Stimulated activated effector memory CD8-positive, alpha-beta T cell treated with anti-CD3 and anti-CD28 coated beads, Interleukin-12 subunit alpha, Interleukin-12 subunit beta, amount 100 ng/mL, for 72 hours (primary cell): Measurements from ENCODE around the gene ADAMTS16.

Experiments
- ATAC-seq: fragments of 150-1000 bp; cut with Tn5 transposase; 2 replicates; pipeline ENCODE4 v1.10.0; 2021
- DNase-seq, 2 donors: peaks; one replicate each; pipeline ENCODE4 v3.0.0; 2021 to 2022; ENCODE audit warnings: low spot score in 2 of 2
- H3K27ac Mint-ChIP-seq: one replicate; pipeline ENCODE4 v1.8.0; 2022; ENCODE audit warnings: mild to moderate bottlenecking, mixed read lengths
- H3K36me3 Mint-ChIP-seq: one replicate; pipeline ENCODE4 v1.8.0; 2022; ENCODE audit warnings: mild to moderate bottlenecking, mixed read lengths
- H3K4me1 Mint-ChIP-seq: one replicate; pipeline ENCODE4 v1.8.0; 2022; ENCODE audit warnings: mixed read lengths
- H3K4me3 Mint-ChIP-seq: one replicate; pipeline ENCODE4 v1.8.0; 2022; ENCODE audit warnings: mild to moderate bottlenecking, mixed read lengths
- H3K9me3 Mint-ChIP-seq: one replicate; pipeline ENCODE4 v1.8.0; 2022; ENCODE audit warnings: mixed read lengths

The ADAMTS16 gene

GRCh38 chr5:5273398-5273797 is 133.3 kb downstream of the ADAMTS16 start:
- peaks cover 3% of the 10 kb centered on the region for H3K9me3 Mint-ChIP-seq
- no peak overlapping the region for H3K27ac Mint-ChIP-seq
- no peaks in the 10 kb centered on the region for H3K36me3 Mint-ChIP-seq
- ATAC-seq, result no peak
- H3K4me1 Mint-ChIP-seq, result no peaks in the 10 kb centered on the region
- no peak for DNase-seq
- H3K4me3 Mint-ChIP-seq, result no peak overlapping the region

GRCh38 chr5:5273976-5274375 is 133.8 kb downstream of the ADAMTS16 start:
- DNase-seq (no peak), ATAC-seq (no peak)
- H3K36me3 Mint-ChIP-seq, result no peaks in the 10 kb centered on the region
- no peak overlapping the region for H3K4me3 Mint-ChIP-seq
- peaks cover 3% of the 10 kb centered on the region for H3K9me3 Mint-ChIP-seq
- no peak overlapping the region for H3K27ac Mint-ChIP-seq
- H3K4me1 Mint-ChIP-seq, result no peaks in the 10 kb centered on the region

GRCh38 chr5:5275211-5275610 is 135.1 kb downstream of the ADAMTS16 start:
- DNase-seq (no peak), ATAC-seq (no peak)
- no peak overlapping the region for H3K4me3 Mint-ChIP-seq
- H3K9me3 Mint-ChIP-seq, result peaks cover 6% of the 10 kb centered on the region
- no peaks in the 10 kb centered on the region for H3K36me3 Mint-ChIP-seq
- no peak overlapping the region for H3K27ac Mint-ChIP-seq
- no peaks in the 10 kb centered on the region for H3K4me1 Mint-ChIP-seq

DNA sequence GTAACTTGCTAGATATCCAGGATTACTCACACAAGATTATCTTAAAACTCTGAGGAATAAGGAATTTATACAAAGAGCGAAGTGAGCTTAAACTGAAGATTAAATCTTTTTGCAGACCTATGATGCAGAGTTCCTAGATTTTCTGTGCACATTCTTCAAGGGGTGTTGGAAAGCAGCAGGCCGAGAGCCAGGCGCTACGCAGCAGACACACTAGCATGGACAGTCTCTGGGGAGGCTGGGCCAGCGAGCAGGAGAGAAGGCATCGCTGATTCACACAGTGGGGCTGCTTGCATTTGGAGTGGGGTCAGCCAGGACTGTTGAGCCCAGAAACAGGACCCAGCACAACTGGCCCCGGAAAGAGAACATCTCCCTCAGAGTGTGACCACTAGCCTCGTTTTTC is 136.3 kb downstream of the ADAMTS16 start:
- DNase-seq, result no peak
- H3K27ac Mint-ChIP-seq, result no peak overlapping the region
- H3K4me3 Mint-ChIP-seq, result no peak overlapping the region
- peaks cover 6% of the 10 kb centered on the region for H3K9me3 Mint-ChIP-seq
- H3K36me3 Mint-ChIP-seq, result no peaks in the 10 kb centered on the region
- no peaks in the 10 kb centered on the region for H3K4me1 Mint-ChIP-seq
- ATAC-seq, result no peak

- ATAC-seq, result no peak
- DNase-seq, result no peak
- Mint-ChIP-seq H3K9me3 (peaks cover 6% of the 10 kb centered on the region), H3K4me1 (no peaks in the 10 kb centered on the region), H3K36me3 (no peaks in the 10 kb centered on the region), H3K27ac (no peak overlapping the region), H3K4me3 (no peak overlapping the region)
These were observed 136.9 kb downstream of the ADAMTS16 start for GRCh38 chr5:5276951-5277517.

DNA sequence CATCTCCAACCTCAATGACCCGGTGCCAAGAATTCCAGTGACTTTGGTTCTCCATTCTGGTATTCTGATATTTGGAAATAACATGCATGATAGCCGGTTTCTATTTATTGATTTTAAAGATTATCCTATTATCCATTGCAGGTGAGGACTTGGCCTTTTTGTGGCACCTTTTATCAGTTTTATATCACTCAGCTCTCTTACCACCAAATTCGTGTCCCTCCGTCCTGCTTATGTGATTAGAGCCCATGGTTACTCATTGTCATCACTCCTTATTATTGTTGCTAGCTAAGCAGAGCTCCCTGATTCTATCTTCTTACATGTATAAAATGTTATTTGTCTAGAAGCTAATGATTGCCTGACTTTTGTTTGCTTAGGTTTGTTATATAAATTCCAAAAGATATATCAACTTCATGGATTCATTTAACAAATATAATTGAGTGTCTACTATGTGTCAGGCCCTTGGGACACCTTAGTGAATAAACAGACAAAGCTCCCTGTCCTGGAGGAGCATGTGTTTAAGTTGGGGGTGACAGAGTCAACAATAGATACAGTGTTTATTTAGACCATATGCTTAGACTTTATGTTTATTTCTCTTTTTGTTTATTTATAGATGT is 138.2 kb downstream of the ADAMTS16 start:
- Mint-ChIP-seq H3K4me3 (no peak overlapping the region), H3K27ac (no peak overlapping the region), H3K9me3 (peaks cover 8% of the 10 kb centered on the region), H3K4me1 (no peaks in the 10 kb centered on the region), H3K36me3 (no peaks in the 10 kb centered on the region)
- no peak for DNase-seq
- ATAC-seq, result no peak

- Mint-ChIP-seq H3K4me1 (no peaks in the 10 kb centered on the region), H3K4me3 (no peak overlapping the region), H3K27ac (no peak overlapping the region), H3K9me3 (peaks cover 8% of the 10 kb centered on the region), H3K36me3 (no peaks in the 10 kb centered on the region)
- no peak for ATAC-seq
- no peak for DNase-seq
These were observed 138.8 kb downstream of the ADAMTS16 start for GRCh38 chr5:5278815-5279381.

GRCh38 chr5:5285906-5286305 is 145.8 kb downstream of the ADAMTS16 start:
- Mint-ChIP-seq H3K4me1 (no peaks in the 10 kb centered on the region), H3K4me3 (no peak overlapping the region), H3K27ac (no peak overlapping the region), H3K9me3 (peaks cover 15% of the 10 kb centered on the region), H3K36me3 (no peaks in the 10 kb centered on the region)
- no peak for ATAC-seq
- no peak for DNase-seq

DNA sequence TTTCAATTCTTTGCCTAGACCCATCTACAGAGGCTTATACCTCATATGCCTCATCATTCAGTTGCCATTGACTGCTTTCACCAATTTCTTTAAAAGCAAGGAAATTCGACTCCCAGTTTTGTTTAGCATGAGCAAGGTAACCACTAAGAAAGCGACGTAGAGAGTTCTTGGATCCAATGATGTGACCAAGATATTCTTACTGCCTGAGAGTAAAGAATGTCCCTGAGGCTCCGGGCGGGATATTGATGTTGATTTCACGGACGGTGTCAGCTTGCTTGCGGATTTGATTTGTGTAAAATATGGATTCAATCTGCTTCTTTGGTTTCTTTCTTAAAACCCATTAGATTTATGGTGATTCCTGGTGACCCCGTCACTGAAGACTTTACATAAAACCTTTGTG is 147.3 kb downstream of the ADAMTS16 start:
- Mint-ChIP-seq H3K4me3 (no peak overlapping the region), H3K9me3 (peaks cover 15% of the 10 kb centered on the region), H3K4me1 (peaks cover under 1% of the 10 kb centered on the region), H3K27ac (no peak overlapping the region), H3K36me3 (no peaks in the 10 kb centered on the region)
- no peak for DNase-seq
- ATAC-seq, result no peak

DNA sequence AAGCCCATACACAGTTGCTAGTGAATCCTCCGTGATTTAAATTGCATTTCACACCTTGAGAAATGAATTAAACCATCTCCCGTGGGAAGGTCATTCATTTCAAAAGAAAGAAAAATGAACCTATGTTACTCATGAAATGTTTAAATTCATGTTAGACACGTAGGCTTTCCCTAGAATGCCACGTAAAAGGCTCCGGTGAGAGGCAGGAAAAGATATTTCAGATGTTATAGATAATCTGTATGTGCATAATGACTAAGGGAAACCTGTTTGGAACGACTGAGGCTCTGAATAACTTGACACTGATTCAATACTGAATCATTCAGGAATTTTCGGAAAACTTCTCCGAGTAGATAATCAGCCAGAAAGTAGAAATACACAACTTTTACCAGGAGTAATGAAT is 148.1 kb downstream of the ADAMTS16 start:
- ATAC-seq (no peak), DNase-seq (no peak)
- H3K4me1 Mint-ChIP-seq, result peaks cover 4% of the 10 kb centered on the region
- no peak overlapping the region for H3K27ac Mint-ChIP-seq
- H3K4me3 Mint-ChIP-seq, result no peak overlapping the region
- no peaks in the 10 kb centered on the region for H3K36me3 Mint-ChIP-seq
- H3K9me3 Mint-ChIP-seq, result peaks cover 16% of the 10 kb centered on the region

GRCh38 chr5:5289537-5289936 is 149.4 kb downstream of the ADAMTS16 start:
- H3K27ac Mint-ChIP-seq, result no peak overlapping the region
- H3K9me3 Mint-ChIP-seq, result peaks cover 13% of the 10 kb centered on the region
- no peaks in the 10 kb centered on the region for H3K36me3 Mint-ChIP-seq
- DNase-seq, result no peak
- no peak for ATAC-seq
- H3K4me1 Mint-ChIP-seq, result peaks cover 4% of the 10 kb centered on the region
- no peak overlapping the region for H3K4me3 Mint-ChIP-seq

DNA sequence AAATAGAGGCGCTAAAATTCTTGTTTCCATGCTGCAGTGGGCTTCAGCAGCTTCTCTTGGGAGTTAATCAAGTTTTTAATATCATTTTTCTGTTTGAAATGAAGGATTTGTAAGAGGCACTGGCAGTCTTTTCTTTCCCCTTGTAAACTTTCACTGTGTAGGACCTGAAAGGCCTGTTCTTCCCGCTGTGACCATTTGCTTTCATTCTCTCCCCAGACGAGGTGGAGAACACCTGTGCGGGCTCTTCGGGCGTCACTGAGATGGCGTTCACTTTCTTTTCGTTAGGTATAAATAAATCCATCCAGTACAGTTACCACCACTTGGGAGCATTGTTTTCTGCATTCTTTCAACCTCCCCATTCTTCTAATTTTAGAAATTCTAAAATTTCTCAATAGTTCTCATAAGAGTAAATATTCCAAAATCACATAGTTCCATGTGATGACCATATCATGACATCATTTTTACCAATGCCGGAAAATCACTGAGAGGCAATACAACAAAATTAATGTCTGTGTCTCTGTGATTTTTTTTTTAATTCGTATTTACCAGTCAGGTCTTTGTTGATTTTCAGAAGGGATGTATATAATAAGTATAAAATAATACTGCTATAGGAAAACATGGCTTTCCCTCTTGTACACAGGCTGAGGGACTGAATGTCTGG is 150.7 kb downstream of the ADAMTS16 start:
- ATAC-seq (no peak), DNase-seq (no peak)
- Mint-ChIP-seq H3K4me1 (peaks cover 4% of the 10 kb centered on the region), H3K9me3 (peaks cover 14% of the 10 kb centered on the region), H3K36me3 (no peaks in the 10 kb centered on the region), H3K4me3 (no peak overlapping the region), H3K27ac (no peak overlapping the region)

GRCh38 chr5:5291357-5291756 is 151.2 kb downstream of the ADAMTS16 start:
- H3K4me3 Mint-ChIP-seq, result no peak overlapping the region
- H3K27ac Mint-ChIP-seq, result no peak overlapping the region
- ATAC-seq (no peak), DNase-seq (no peak)
- H3K9me3 Mint-ChIP-seq, result peaks cover 14% of the 10 kb centered on the region
- H3K4me1 Mint-ChIP-seq, result peaks cover 4% of the 10 kb centered on the region
- no peaks in the 10 kb centered on the region for H3K36me3 Mint-ChIP-seq

GRCh38 chr5:5293029-5293428 is 152.9 kb downstream of the ADAMTS16 start:
- Mint-ChIP-seq H3K36me3 (no peaks in the 10 kb centered on the region), H3K4me3 (no peak overlapping the region), H3K9me3 (peaks cover 11% of the 10 kb centered on the region), H3K27ac (no peak overlapping the region), H3K4me1 (peaks cover 4% of the 10 kb centered on the region)
- DNase-seq, result no peak
- ATAC-seq, result no peak

GRCh38 chr5:5294429-5294828 is 154.3 kb downstream of the ADAMTS16 start:
- DNase-seq, result no peak
- no peak overlapping the region for H3K4me3 Mint-ChIP-seq
- peaks cover 11% of the 10 kb centered on the region for H3K9me3 Mint-ChIP-seq
- H3K36me3 Mint-ChIP-seq, result no peaks in the 10 kb centered on the region
- ATAC-seq, result no peak
- peaks cover 4% of the 10 kb centered on the region for H3K4me1 Mint-ChIP-seq
- H3K27ac Mint-ChIP-seq, result no peak overlapping the region

DNA sequence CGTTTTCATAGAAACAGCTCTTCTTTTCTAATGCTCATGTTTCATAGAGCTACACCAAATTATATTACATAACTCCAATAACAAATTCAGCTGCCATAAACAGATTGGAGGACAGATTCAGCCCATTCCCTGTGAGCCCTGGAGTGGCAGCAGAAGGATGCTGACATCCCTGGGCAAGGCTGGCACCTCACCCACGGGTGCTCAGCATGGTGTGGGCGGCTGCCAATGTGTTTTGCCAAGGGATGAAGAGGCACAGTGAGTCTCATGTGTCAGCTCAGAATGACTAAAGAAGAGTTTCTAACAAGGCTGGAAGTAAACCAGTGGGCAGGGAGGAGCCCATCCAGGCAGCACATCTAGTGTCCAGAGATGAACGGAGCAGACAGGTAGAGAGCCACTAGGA is 155.2 kb downstream of the ADAMTS16 start:
- DNase-seq (no peak), ATAC-seq (no peak)
- Mint-ChIP-seq H3K36me3 (no peaks in the 10 kb centered on the region), H3K9me3 (peaks cover 14% of the 10 kb centered on the region), H3K4me3 (no peak overlapping the region), H3K27ac (no peak overlapping the region), H3K4me1 (peaks cover 4% of the 10 kb centered on the region)
